ENCODE data around the gene AIFM1. TPM values are rescaled to one million over a fixed set of nuclear protein-coding genes. Genes with fewer than 3 reads are reported as not detected.
A peak's percentile ranks its signal among the peaks of the same experiment; 100 is the strongest.

The AIFM1 gene
- total RNA-seq, 1 donor from 2014 or later: 48.5 TPM

- DNase-seq (ENCODE audit: extremely low spot score, unreplicated experiment): no peak
- H3K4me1 Mint-ChIP-seq (ENCODE audit: unreplicated experiment): peaks cover 9% of the 10 kb centered on the region
- TF ChIP-seq CTCF (conservative IDR thresholded peaks at IDR 0.05): no peak
- H3K9me3 Mint-ChIP-seq: no peaks in the 10 kb centered on the region
- no peak overlapping the region for H3K27ac Mint-ChIP-seq
- H3K27me3 Mint-ChIP-seq: no peaks in the 10 kb centered on the region
- H3K36me3 Mint-ChIP-seq: peaks cover 6% of the 10 kb centered on the region
- H3K4me3 Mint-ChIP-seq: no peak overlapping the region
Observed at GRCh38 chrX:130103605-130104004, 62.0 kb downstream of the AIFM1 start.

- TF ChIP-seq CTCF (conservative IDR thresholded peaks at IDR 0.05): no peak
- DNase-seq (ENCODE audit: extremely low spot score, unreplicated experiment): no peak
- Mint-ChIP-seq H3K4me1 (ENCODE audit: unreplicated experiment) (peaks cover 9% of the 10 kb centered on the region), H3K9me3 (no peaks in the 10 kb centered on the region), H3K4me3 (no peak overlapping the region), H3K36me3 (peaks cover 6% of the 10 kb centered on the region), H3K27ac (no peak overlapping the region), H3K27me3 (no peaks in the 10 kb centered on the region)
Observed at GRCh38 chrX:130100180-130100579, 65.5 kb downstream of the AIFM1 start.

GRCh38 chrX:130098210-130098552, 67.5 kb downstream of the AIFM1 start:
- Mint-ChIP-seq H3K9me3 (no peaks in the 10 kb centered on the region), H3K27ac (peak overlapping the region; percentile 75), H3K27me3 (no peaks in the 10 kb centered on the region), H3K4me3 (peak overlapping the region; percentile 56), H3K4me1 (ENCODE audit: unreplicated experiment) (peaks cover 9% of the 10 kb centered on the region), H3K36me3 (peaks cover 6% of the 10 kb centered on the region)
- DNase-seq (ENCODE audit: extremely low spot score, unreplicated experiment): no peak
- no peak for TF ChIP-seq CTCF (conservative IDR thresholded peaks at IDR 0.05)

- peak overlapping the region; percentile 56 for H3K4me3 Mint-ChIP-seq
- peak overlapping the region; percentile 75 for H3K27ac Mint-ChIP-seq
- peaks cover 9% of the 10 kb centered on the region for H3K4me1 Mint-ChIP-seq (ENCODE audit: unreplicated experiment)
- peaks cover 6% of the 10 kb centered on the region for H3K36me3 Mint-ChIP-seq
- no peak for DNase-seq (ENCODE audit: extremely low spot score, unreplicated experiment)
- no peaks in the 10 kb centered on the region for H3K27me3 Mint-ChIP-seq
- H3K9me3 Mint-ChIP-seq: no peaks in the 10 kb centered on the region
- no peak for TF ChIP-seq CTCF (conservative IDR thresholded peaks at IDR 0.05)
Observed at GRCh38 chrX:130097507-130098209, 68.0 kb downstream of the AIFM1 start.

GRCh38 chrX:130095249-130096030, 70.2 kb downstream of the AIFM1 start:
- TF ChIP-seq CTCF (conservative IDR thresholded peaks at IDR 0.05): no peak
- Mint-ChIP-seq H3K4me3 (no peak overlapping the region), H3K4me1 (ENCODE audit: unreplicated experiment) (peaks cover 12% of the 10 kb centered on the region), H3K36me3 (no peaks in the 10 kb centered on the region), H3K27ac (peak overlapping the region; percentile 50), H3K27me3 (no peaks in the 10 kb centered on the region), H3K9me3 (no peaks in the 10 kb centered on the region)
- no peak for DNase-seq (ENCODE audit: extremely low spot score, unreplicated experiment)
